IMR-90 (cell line): Measurements from ENCODE around the gene THPO.

Experiments used
- CEBPB ChIP-seq: IDR thresholded peaks from 2 replicates; pipeline ENCODE4 v1.6.1; 2012; ENCODE audit warnings: low read depth, low read length, improper control_type of control experiment
- CHD1 ChIP-seq: IDR thresholded peaks from 2 replicates; pipeline ENCODE4 v1.6.1; 2012; ENCODE audit warnings: low read depth, low read length, improper control_type of control experiment
- CTCF ChIP-seq: conservative IDR thresholded peaks from 2 replicates; pipeline ENCODE4 v1.5.1; 2012; ENCODE audit warnings: mild to moderate bottlenecking, low read depth, low read length, improper control_type of control experiment
- ELK1 ChIP-seq: fragments of 150-350 bp; IDR thresholded peaks from 2 replicates; pipeline ENCODE4 v1.6.1; 2016; ENCODE audit warnings: low read depth, mild to moderate bottlenecking, low read length, moderate library complexity, borderline replicate concordance
- MAFK ChIP-seq: IDR thresholded peaks from 2 replicates; pipeline ENCODE4 v1.6.1; 2012; ENCODE audit warnings: low read depth, low read length, improper control_type of control experiment
- MAZ ChIP-seq: IDR thresholded peaks from 2 replicates; pipeline ENCODE4 v1.6.1; 2012; ENCODE audit warnings: low read depth, mild to moderate bottlenecking, low read length, improper control_type of control experiment, moderate library complexity, borderline replicate concordance
- MXI1 ChIP-seq: IDR thresholded peaks from 2 replicates; pipeline ENCODE4 v1.6.1; 2012; ENCODE audit warnings: low read depth, mild to moderate bottlenecking, low read length, moderate library complexity, borderline replicate concordance
- NFE2L2 ChIP-seq: fragments of 150-350 bp; IDR thresholded peaks from 2 replicates; pipeline ENCODE4 v1.6.1; 2016; ENCODE audit warnings: low read depth, mild to moderate bottlenecking, low read length
- POLR2A ChIP-seq: IDR thresholded peaks from 2 replicates; pipeline ENCODE4 v1.6.1; 2012; ENCODE audit warnings: mild to moderate bottlenecking, low read depth, low read length
- RAD21 ChIP-seq: IDR thresholded peaks from 2 replicates; pipeline ENCODE4 v1.6.1; 2012; ENCODE audit warnings: low read length, improper control_type of control experiment
- RCOR1 ChIP-seq: IDR thresholded peaks from 2 replicates; pipeline ENCODE4 v1.6.1; 2012; ENCODE audit warnings: mild to moderate bottlenecking, low read length, improper control_type of control experiment; ENCODE audit not compliant: insufficient replicate concordance
- RFX5 ChIP-seq: IDR thresholded peaks from 2 replicates; pipeline ENCODE4 v1.8.0; 2012; ENCODE audit warnings: low read depth, mild to moderate bottlenecking, low read length, moderate library complexity
- SMC3 ChIP-seq: fragments of 150-350 bp; IDR thresholded peaks from 2 replicates; pipeline ENCODE4 v1.6.1; 2016; ENCODE audit warnings: low read depth, mild to moderate bottlenecking, antibody characterized with exemption, low read length, moderate library complexity
- TF ChIP-seq, protein P1 (sequence below): fragments of 150-350 bp; IDR thresholded peaks from 2 replicates; pipeline ENCODE4 v1.6.1; 2017; ENCODE audit warnings: mild to moderate bottlenecking, antibody characterized with exemption, low read length, low read depth

DNA sequence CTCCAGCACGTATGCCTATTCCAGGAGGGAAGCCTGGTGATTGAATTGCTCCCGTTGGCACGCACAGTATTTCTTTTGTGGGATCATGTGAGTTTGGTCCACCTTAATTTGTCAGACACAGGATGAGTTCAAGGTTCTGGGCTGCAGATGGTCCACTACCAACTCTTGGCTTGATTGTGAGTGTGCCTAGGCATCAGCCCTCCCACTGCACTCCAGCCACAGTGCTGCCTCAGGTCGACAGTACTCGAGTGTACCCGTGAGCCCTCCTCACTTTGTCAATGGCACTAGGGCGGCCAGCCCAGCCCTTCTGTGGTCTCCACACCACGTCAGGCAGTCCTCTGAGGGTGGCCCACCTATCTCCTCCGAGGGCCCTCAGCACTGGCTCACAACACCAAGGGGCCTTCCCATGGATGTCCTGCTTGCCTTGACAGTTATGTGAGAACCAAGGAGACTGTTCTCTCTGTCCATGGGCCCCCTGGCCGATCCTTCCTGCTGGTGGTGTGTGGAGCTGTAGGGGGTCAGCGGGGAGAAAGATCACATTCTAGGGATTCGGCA, 32.0 kb upstream of the THPO start:
- TF ChIP-seq CTCF (no peak), RCOR1 (no peak), RAD21 (no peak), CEBPB (no peak), MAZ (no peak), RFX5 (no peak), MXI1 (no peak), POLR2A (no peak), NFE2L2 (no peak), SMC3 (no peak), MAFK (no peak), ELK1 (no peak), CHD1 (no peak)
- TF ChIP-seq, protein P1, sequence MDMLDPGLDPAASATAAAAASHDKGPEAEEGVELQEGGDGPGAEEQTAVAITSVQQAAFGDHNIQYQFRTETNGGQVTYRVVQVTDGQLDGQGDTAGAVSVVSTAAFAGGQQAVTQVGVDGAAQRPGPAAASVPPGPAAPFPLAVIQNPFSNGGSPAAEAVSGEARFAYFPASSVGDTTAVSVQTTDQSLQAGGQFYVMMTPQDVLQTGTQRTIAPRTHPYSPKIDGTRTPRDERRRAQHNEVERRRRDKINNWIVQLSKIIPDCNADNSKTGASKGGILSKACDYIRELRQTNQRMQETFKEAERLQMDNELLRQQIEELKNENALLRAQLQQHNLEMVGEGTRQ = no peak
